ENCODE data around the gene BEND5.

The BEND5 gene

DNA sequence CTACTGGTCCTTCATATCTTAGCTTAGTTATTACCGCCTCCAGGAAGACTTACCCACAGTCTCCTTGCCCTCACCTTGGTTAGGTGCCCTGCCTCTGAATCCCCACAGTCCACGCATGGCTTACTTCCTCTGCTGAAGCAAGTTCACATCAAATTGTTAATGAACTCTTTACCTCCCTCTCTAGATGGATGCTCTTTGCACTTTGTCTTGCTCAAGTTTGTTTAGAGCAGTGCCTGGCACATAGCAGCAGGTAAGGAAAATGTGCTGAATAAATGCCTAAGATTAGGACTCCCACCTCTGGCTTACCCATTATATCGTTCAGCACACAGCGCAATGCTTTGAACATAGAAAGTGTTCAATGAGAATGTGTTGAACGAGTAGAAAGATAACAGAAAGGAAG lies 90.5 kb downstream of the BEND5 start:
- no peak overlapping the region for H3K4me3 ChIP-seq (ENCODE audit: low read depth, low read length, poor library complexity, severe bottlenecking)
- H2AFZ ChIP-seq (ENCODE audit: low read length) = no peak overlapping the region
- no peaks in the 10 kb centered on the region for H4K20me1 ChIP-seq (ENCODE audit: insufficient read depth, low read length)
- H3K4me1 ChIP-seq (ENCODE audit: insufficient read depth, low read length, severe bottlenecking) = no peaks in the 10 kb centered on the region
- TF ChIP-seq, protein P1, sequence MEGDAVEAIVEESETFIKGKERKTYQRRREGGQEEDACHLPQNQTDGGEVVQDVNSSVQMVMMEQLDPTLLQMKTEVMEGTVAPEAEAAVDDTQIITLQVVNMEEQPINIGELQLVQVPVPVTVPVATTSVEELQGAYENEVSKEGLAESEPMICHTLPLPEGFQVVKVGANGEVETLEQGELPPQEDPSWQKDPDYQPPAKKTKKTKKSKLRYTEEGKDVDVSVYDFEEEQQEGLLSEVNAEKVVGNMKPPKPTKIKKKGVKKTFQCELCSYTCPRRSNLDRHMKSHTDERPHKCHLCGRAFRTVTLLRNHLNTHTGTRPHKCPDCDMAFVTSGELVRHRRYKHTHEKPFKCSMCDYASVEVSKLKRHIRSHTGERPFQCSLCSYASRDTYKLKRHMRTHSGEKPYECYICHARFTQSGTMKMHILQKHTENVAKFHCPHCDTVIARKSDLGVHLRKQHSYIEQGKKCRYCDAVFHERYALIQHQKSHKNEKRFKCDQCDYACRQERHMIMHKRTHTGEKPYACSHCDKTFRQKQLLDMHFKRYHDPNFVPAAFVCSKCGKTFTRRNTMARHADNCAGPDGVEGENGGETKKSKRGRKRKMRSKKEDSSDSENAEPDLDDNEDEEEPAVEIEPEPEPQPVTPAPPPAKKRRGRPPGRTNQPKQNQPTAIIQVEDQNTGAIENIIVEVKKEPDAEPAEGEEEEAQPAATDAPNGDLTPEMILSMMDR (IDR thresholded peaks at IDR 0.05; ENCODE audit: low read length) = no peak
- no peak overlapping the region for H3K27ac ChIP-seq (ENCODE audit: low read depth, low read length, poor library complexity, severe bottlenecking)
- H3K4me2 ChIP-seq (ENCODE audit: low read length) = no peak overlapping the region
- H3K27me3 ChIP-seq (ENCODE audit: insufficient read depth, low read length) = no peaks in the 10 kb centered on the region
- no peaks in the 10 kb centered on the region for H3F3A ChIP-seq (ENCODE audit: insufficient read depth, low read length)
- H3K9ac ChIP-seq (ENCODE audit: low read length) = no peak overlapping the region
- H3K9me2 ChIP-seq (ENCODE audit: low read depth, low read length) = no peaks in the 10 kb centered on the region
- no peaks in the 10 kb centered on the region for H3K9me3 ChIP-seq (ENCODE audit: low read length)
- no peaks in the 10 kb centered on the region for H3K36me3 ChIP-seq (ENCODE audit: insufficient read depth, low read length)
- no peaks in the 10 kb centered on the region for H3K79me2 ChIP-seq (ENCODE audit: insufficient read depth, low read length)

GRCh38 chr1:48684381-48684780 lies 92.3 kb downstream of the BEND5 start:
- H3F3A ChIP-seq (ENCODE audit: insufficient read depth, low read length) = no peaks in the 10 kb centered on the region
- no peaks in the 10 kb centered on the region for H3K4me1 ChIP-seq (ENCODE audit: insufficient read depth, low read length, severe bottlenecking)
- no peaks in the 10 kb centered on the region for H3K79me2 ChIP-seq (ENCODE audit: insufficient read depth, low read length)
- H3K4me2 ChIP-seq (ENCODE audit: low read length) = no peak overlapping the region
- TF ChIP-seq, protein P1 (IDR thresholded peaks at IDR 0.05; ENCODE audit: low read length) = no peak
- no peak for TF ChIP-seq EZH2 (IDR thresholded peaks at IDR 0.05; ENCODE audit: borderline replicate concordance, low read length)
- H3K9ac ChIP-seq (ENCODE audit: low read length) = no peak overlapping the region
- no peaks in the 10 kb centered on the region for H3K27me3 ChIP-seq (ENCODE audit: insufficient read depth, low read length)
- no peak overlapping the region for H2AFZ ChIP-seq (ENCODE audit: low read length)
- no peak overlapping the region for H3K4me3 ChIP-seq (ENCODE audit: low read depth, low read length, poor library complexity, severe bottlenecking)
- H4K20me1 ChIP-seq (ENCODE audit: insufficient read depth, low read length) = no peaks in the 10 kb centered on the region
- no peaks in the 10 kb centered on the region for H3K9me2 ChIP-seq (ENCODE audit: low read depth, low read length)
- H3K9me3 ChIP-seq (ENCODE audit: low read length) = no peaks in the 10 kb centered on the region
- no peak overlapping the region for H3K27ac ChIP-seq (ENCODE audit: low read depth, low read length, poor library complexity, severe bottlenecking)
- no peaks in the 10 kb centered on the region for H3K36me3 ChIP-seq (ENCODE audit: insufficient read depth, low read length)

GRCh38 chr1:48683839-48684238 lies 92.9 kb downstream of the BEND5 start:
- Histone ChIP-seq H3K79me2 (ENCODE audit: insufficient read depth, low read length) (no peaks in the 10 kb centered on the region), H3K4me2 (ENCODE audit: low read length) (no peak overlapping the region), H3K27ac (ENCODE audit: low read depth, low read length, poor library complexity, severe bottlenecking) (no peak overlapping the region), H2AFZ (ENCODE audit: low read length) (no peak overlapping the region), H3K9me2 (ENCODE audit: low read depth, low read length) (no peaks in the 10 kb centered on the region), H3K27me3 (ENCODE audit: insufficient read depth, low read length) (no peaks in the 10 kb centered on the region; the same call in 1 of the 2 replicates), H3F3A (ENCODE audit: insufficient read depth, low read length) (no peaks in the 10 kb centered on the region), H4K20me1 (ENCODE audit: insufficient read depth, low read length) (no peaks in the 10 kb centered on the region), H3K36me3 (ENCODE audit: insufficient read depth, low read length) (no peaks in the 10 kb centered on the region), H3K9me3 (ENCODE audit: low read length) (no peaks in the 10 kb centered on the region), H3K4me1 (ENCODE audit: insufficient read depth, low read length, severe bottlenecking) (no peaks in the 10 kb centered on the region), H3K9ac (ENCODE audit: low read length) (no peak overlapping the region), H3K4me3 (ENCODE audit: low read depth, low read length, poor library complexity, severe bottlenecking) (no peak overlapping the region)
- no peak for TF ChIP-seq EZH2 (IDR thresholded peaks at IDR 0.05; ENCODE audit: borderline replicate concordance, low read length)
- TF ChIP-seq, protein P1 (IDR thresholded peaks at IDR 0.05; ENCODE audit: low read length) = no peak

Measured in OCI-LY1 (cell line).